Esophagus squamous epithelium (tissue), 5 donors: Measurements from ENCODE around the gene CLDN20. TPM values are rescaled to one million over a fixed set of nuclear protein-coding genes. Genes with fewer than 3 reads are reported as not detected.
A peak's percentile ranks its signal among the peaks of the same experiment; 100 is the strongest.
"Not testable (repeated sequence)": the region's sequence is repeated elsewhere in the genome, so short reads cannot be mapped to it uniquely, and the experiment has no call there.

Experiments used
- DNase-seq: peaks from one replicate; lab custom pipeline; 2025; lab: John Stamatoyannopoulos, UW
- H3K27ac ChIP-seq, 4 donors: fragments of 200-600 bp; sonication (generic); one replicate each; pipeline ENCODE4 v1.5.1; 2016 to 2019; ENCODE audit warnings: mild to moderate bottlenecking in 1 of 4
- H3K27me3 ChIP-seq, 4 donors: fragments of 200-600 bp; sonication (generic); 1 replicate in 3 of 4; 2 replicates in 1 of 4; pipeline versions ENCODE4 v1.5.1 to v1.6.0; 2017 to 2021; ENCODE audit warnings: antibody characterized with exemption in 1 of 4
- H3K36me3 ChIP-seq, 3 donors: fragments of 200-600 bp; sonication (generic); one replicate each; pipeline ENCODE4 v1.5.1; 2016 to 2019
- H3K4me1 ChIP-seq, 3 donors: fragments of 200-600 bp; sonication (generic); one replicate each; pipeline ENCODE4 v1.5.1; 2017 to 2019
- H3K4me3 ChIP-seq, 4 donors: fragments of 200-600 bp; sonication (generic); 1 replicate in 3 of 4; 2 replicates in 1 of 4; pipeline ENCODE4 v1.5.1; 2016 to 2019; ENCODE audit warnings: mild to moderate bottlenecking in 2 of 4, moderate library complexity in 1 of 4
- H3K9me3 ChIP-seq, 3 donors: fragments of 200-600 bp; sonication (generic); one replicate each; pipeline ENCODE4 v1.5.1; 2016 to 2019
- CTCF ChIP-seq, 6 experiments: fragments of 450-650 bp in 4 of 6; fragments of 200-600 bp in 2 of 6; sonication (generic) in 2 of 6; IDR thresholded peaks; one replicate each; pipeline ENCODE4 v1.5.1; 2016 to 2019; ENCODE audit warnings: antibody characterized with exemption in 6 of 6, mild to moderate bottlenecking in 4 of 6, moderate library complexity in 4 of 6
- POLR2A ChIP-seq, 4 donors: fragments of 450-650 bp; IDR thresholded peaks; one replicate each; pipeline ENCODE4 v1.6.1; 2017; ENCODE audit warnings: antibody characterized with exemption in 4 of 4, mild to moderate bottlenecking in 4 of 4, moderate library complexity in 3 of 4
- WGBS, 2 donors: methylation state at CpG; one replicate each; pipeline ENCODE4 v1.1.5; 2018; 5-methylcytosine and 5-hydroxymethylcytosine counted together
- intact Hi-C: fragments of 100-400 bp; cut with DNase I; formaldehyde crosslinking; loops from one replicate; pipeline ENCODE4 v1.15.0; 2022
- total RNA-seq, 4 donors: library from RNA; depleted of rRNA; stranded (reverse); fragments of >200 nt; gene quantifications; one replicate each; pipeline ENCODE4 v1.1.0, GENCODE V29; 2016
- donor health status: DM: yes; HTN: yes; CAD: no.

Gene CLDN20
- total RNA-seq: under 1 TPM in 1 of 4 donors, not detected in 3; 0.19 TPM

GRCh38 chr6:155263373-155264063 is at the start of gene CLDN20:
Gene CLDN20 (plus strand): TSS chr6:155264013. CDS start chr6:155275720, 11,707 bp downstream.
- Histone ChIP-seq H3K27me3 (no peaks in the 10 kb centered on the region), H3K4me1 (peaks cover 4 to 28% (median 6%) of the 10 kb centered on the region in 3 donors), H3K27ac (peak within 1 kb of the TSS in 2 of 4 donors; percentile 21 to 55), H3K36me3 (peaks cover 0 to 31% (median 4%) of the 10 kb centered on the region in 3 donors), H3K4me3 (no peak within 1 kb of the TSS), H3K9me3 (no peaks in the 10 kb centered on the region)
- intact Hi-C loops: no loop called here
- no peak for DNase-seq
- WGBS, 2 donors: 82 to 87% methylated on average over 10 of the region's 10 CpGs
- no peak for TF ChIP-seq CTCF (IDR thresholded peaks at IDR 0.05)
- no peak for TF ChIP-seq POLR2A (IDR thresholded peaks at IDR 0.05)

GRCh38 chr6:155215906-155216305 is 47.9 kb upstream of the CLDN20 start:
- no peak for TF ChIP-seq CTCF (IDR thresholded peaks at IDR 0.05)
- TF ChIP-seq POLR2A (IDR thresholded peaks at IDR 0.05): no peak
- Histone ChIP-seq H3K27me3 (no peaks in the 10 kb centered on the region), H3K36me3 (no peaks in the 10 kb centered on the region), H3K9me3 (no peaks in the 10 kb centered on the region), H3K27ac (no peak overlapping the region), H3K4me3 (no peak overlapping the region), H3K4me1 (peaks cover 3 to 44% (median 7%) of the 10 kb centered on the region in 3 donors)
- 63 to 80% methylated on average over 4 of the region's 4 CpGs for WGBS, 2 donors
- intact Hi-C loops: no loop called here
- DNase-seq: no peak

- no peak for TF ChIP-seq POLR2A (IDR thresholded peaks at IDR 0.05)
- no peak for TF ChIP-seq CTCF (IDR thresholded peaks at IDR 0.05)
- intact Hi-C loops: no loop called here
- 39 to 42% methylated on average over 6 to 9 of the region's 11 CpGs for WGBS, 2 donors
- Histone ChIP-seq H3K4me1 (peaks cover 3 to 44% (median 7%) of the 10 kb centered on the region in 3 donors), H3K36me3 (no peaks in the 10 kb centered on the region), H3K9me3 (no peaks in the 10 kb centered on the region), H3K4me3 (no peak overlapping the region), H3K27ac (no peak overlapping the region), H3K27me3 (no peaks in the 10 kb centered on the region)
- no peak for DNase-seq
Measured at GRCh38 chr6:155216312-155217046, 47.3 kb upstream of the CLDN20 start.

GRCh38 chr6:155218711-155219110 is 45.1 kb upstream of the CLDN20 start:
- H3K4me1 ChIP-seq: peaks cover 3 to 31% (median 7%) of the 10 kb centered on the region in 3 donors
- 92% methylated on average over 20 of the region's 20 CpGs for WGBS, 2 donors
- H3K27ac ChIP-seq, H3K27me3 ChIP-seq, DNase-seq, H3K9me3 ChIP-seq, H3K4me3 ChIP-seq, H3K36me3 ChIP-seq, intact Hi-C loops: not testable (repeated sequence)

GRCh38 chr6:155219299-155219698 is 44.5 kb upstream of the CLDN20 start:
- no peak for DNase-seq
- 65 to 80% methylated on average over 4 to 7 of the region's 7 CpGs for WGBS, 2 donors
- Histone ChIP-seq H3K27me3 (no peaks in the 10 kb centered on the region), H3K27ac (peak overlapping the region in 2 of 4 donors; percentile 13 to 76), H3K9me3 (no peaks in the 10 kb centered on the region), H3K4me3 (no peak overlapping the region), H3K4me1 (peaks cover 3 to 28% (median 7%) of the 10 kb centered on the region in 3 donors), H3K36me3 (no peaks in the 10 kb centered on the region)
- intact Hi-C loops: no loop called here
- TF ChIP-seq POLR2A (IDR thresholded peaks at IDR 0.05) (no peak), CTCF (IDR thresholded peaks at IDR 0.05) (no peak)
